Prostate gland (tissue), 2 donors: ENCODE measurements around the gene HCFC1. TPM values are rescaled to one million over a fixed set of nuclear protein-coding genes. Genes with fewer than 3 reads are reported as not detected.

Experiments
- DNase-seq: peaks from one replicate; pipeline ENCODE4 v3.0.0-alpha.2; 2019; ENCODE audit warnings: low spot score
- H3K27ac ChIP-seq, 2 donors: fragments of 200-600 bp; sonication (generic); 2 replicates each; pipeline ENCODE4 v1.5.1; 2017 to 2019
- H3K27me3 ChIP-seq: fragments of 200-600 bp; sonication (generic); replicated peaks from 2 replicates; pipeline ENCODE4 v1.5.1; 2019; ENCODE audit not compliant: insufficient read depth
- H3K36me3 ChIP-seq, 2 donors: fragments of 200-600 bp; sonication (generic); 1 replicate in 1 of 2; 2 replicates in 1 of 2; pipeline versions ENCODE4 v1.5.1 to v1.8.1; 2017 to 2019
- H3K4me1 ChIP-seq: fragments of 200-600 bp; sonication (generic); replicated peaks from 2 replicates; pipeline ENCODE4 v1.5.1; 2019
- H3K4me3 ChIP-seq, 2 donors: fragments of 200-600 bp; sonication (generic); 2 replicates each; pipeline ENCODE4 v1.5.1; 2017 to 2019
- H3K9me3 ChIP-seq: fragments of 200-600 bp; sonication (generic); 2 replicates; pipeline ENCODE4 v1.5.1; 2017
- POLR2A ChIP-seq: fragments of 450-650 bp; IDR thresholded peaks from one replicate; pipeline ENCODE4 v1.6.1; 2016; ENCODE audit warnings: antibody characterized with exemption, mild to moderate bottlenecking
- POLR2AphosphoS5 ChIP-seq: sonication (generic); formaldehyde crosslinking; IDR thresholded peaks from one replicate; pipeline ENCODE4 v1.6.1; 2017; ENCODE audit warnings: antibody characterized with exemption
- WGBS: methylation state at CpG from one replicate; pipeline ENCODE4 v1.1.5; 2018; 5-methylcytosine and 5-hydroxymethylcytosine counted together
- intact Hi-C: fragments of 100-400 bp; cut with DNase I; formaldehyde crosslinking; loops from one replicate; pipeline ENCODE4 v1.14.2; 2022
- total RNA-seq, 2 donors: library from RNA; depleted of rRNA; stranded (reverse); fragments of >200 nt; gene quantifications; one replicate each; pipeline ENCODE4 v1.1.0, GENCODE V29; 2016
- TF ChIP-seq, protein P1 (sequence below), 4 experiments: fragments of 200-600 bp in 2 of 4; fragments of 450-650 bp in 2 of 4; sonication (generic) in 2 of 4; IDR thresholded peaks; 1 replicate in 3 of 4; 2 replicates in 1 of 4; pipeline ENCODE4 v1.5.1; 2016 to 2019; ENCODE audit warnings: antibody characterized with exemption in 4 of 4, mild to moderate bottlenecking in 2 of 4, moderate library complexity in 2 of 4

Gene HCFC1
- total RNA-seq, 2 donors from 2014 or later, result 67.7 to 115 TPM

GRCh38 chrX:153924149-153924861, 47.3 kb downstream of the HCFC1 start:
- H3K27ac ChIP-seq, result no peak overlapping the region
- no peaks in the 10 kb centered on the region for H3K4me1 ChIP-seq
- H3K36me3 ChIP-seq, result no peaks in the 10 kb centered on the region
- no peaks in the 10 kb centered on the region for H3K9me3 ChIP-seq
- no peak overlapping the region for H3K4me3 ChIP-seq
- TF ChIP-seq, protein P1, sequence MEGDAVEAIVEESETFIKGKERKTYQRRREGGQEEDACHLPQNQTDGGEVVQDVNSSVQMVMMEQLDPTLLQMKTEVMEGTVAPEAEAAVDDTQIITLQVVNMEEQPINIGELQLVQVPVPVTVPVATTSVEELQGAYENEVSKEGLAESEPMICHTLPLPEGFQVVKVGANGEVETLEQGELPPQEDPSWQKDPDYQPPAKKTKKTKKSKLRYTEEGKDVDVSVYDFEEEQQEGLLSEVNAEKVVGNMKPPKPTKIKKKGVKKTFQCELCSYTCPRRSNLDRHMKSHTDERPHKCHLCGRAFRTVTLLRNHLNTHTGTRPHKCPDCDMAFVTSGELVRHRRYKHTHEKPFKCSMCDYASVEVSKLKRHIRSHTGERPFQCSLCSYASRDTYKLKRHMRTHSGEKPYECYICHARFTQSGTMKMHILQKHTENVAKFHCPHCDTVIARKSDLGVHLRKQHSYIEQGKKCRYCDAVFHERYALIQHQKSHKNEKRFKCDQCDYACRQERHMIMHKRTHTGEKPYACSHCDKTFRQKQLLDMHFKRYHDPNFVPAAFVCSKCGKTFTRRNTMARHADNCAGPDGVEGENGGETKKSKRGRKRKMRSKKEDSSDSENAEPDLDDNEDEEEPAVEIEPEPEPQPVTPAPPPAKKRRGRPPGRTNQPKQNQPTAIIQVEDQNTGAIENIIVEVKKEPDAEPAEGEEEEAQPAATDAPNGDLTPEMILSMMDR (IDR thresholded peaks at IDR 0.05), result no peak
- H3K27me3 ChIP-seq, result no peaks in the 10 kb centered on the region
- 21% methylated on average over 14 of the region's 14 CpGs for WGBS
- DNase-seq, result no peak
- intact Hi-C loops, result no loop called here

DNA sequence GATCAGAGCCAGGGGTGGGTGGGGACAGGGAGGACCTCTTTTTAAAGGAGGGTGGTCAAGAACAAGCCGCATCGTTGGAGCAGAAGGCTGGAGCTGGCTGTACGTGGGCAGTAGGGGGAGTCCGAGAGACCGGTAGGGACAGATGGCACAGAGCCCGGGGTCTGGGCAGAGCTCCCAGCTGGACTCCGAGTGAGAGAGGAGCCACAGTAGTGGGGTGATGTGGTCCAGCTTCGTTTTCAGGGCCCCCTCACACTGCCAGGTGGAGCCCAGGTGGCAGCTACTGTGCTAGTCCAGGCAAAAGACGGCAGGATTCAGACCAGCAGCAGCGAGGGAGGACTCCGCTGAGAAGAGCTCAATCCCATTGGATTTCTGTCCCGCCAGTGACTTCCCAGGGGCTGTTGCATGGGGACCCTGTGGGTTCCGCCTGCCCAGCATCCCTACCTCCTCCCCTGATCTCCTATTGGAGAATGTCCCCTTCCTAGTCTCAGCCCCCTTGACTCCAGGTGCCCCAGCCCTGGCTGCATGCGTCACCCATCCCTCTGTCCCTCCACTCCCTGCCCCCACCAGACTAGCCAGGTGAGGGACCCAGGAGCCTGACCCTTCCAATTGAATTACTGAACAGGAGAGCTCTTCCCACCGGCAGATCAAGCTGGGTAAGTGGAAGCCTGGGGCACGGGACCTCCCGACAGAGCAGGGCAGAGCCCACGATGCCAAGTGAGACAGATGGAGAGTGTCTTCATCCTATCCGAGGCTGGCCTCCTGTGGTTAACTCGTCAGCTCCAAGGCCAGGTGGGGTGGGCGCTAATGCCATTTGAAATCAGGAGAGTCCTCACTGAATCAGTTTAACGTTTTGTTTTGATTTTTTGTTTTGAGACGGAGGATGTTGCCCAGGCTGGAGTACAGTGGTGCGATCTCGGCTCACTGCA, 48.4 kb downstream of the HCFC1 start:
- 42% methylated on average over 25 of the region's 25 CpGs for WGBS
- H3K4me3 ChIP-seq, result no peak overlapping the region
- peak; percentile 65 for DNase-seq
- intact Hi-C loops, result no loop called here
- no peaks in the 10 kb centered on the region for H3K4me1 ChIP-seq
- no peaks in the 10 kb centered on the region for H3K36me3 ChIP-seq
- H3K27me3 ChIP-seq, result no peaks in the 10 kb centered on the region
- H3K27ac ChIP-seq, result no peak overlapping the region
- TF ChIP-seq POLR2A, result no peak
- TF ChIP-seq, protein P1 (IDR thresholded peaks at IDR 0.05), result peak in 3 of 4 experiments; percentile 19 to 44 (median 36)
- peak; percentile 20 for TF ChIP-seq POLR2AphosphoS5
- no peaks in the 10 kb centered on the region for H3K9me3 ChIP-seq

DNA sequence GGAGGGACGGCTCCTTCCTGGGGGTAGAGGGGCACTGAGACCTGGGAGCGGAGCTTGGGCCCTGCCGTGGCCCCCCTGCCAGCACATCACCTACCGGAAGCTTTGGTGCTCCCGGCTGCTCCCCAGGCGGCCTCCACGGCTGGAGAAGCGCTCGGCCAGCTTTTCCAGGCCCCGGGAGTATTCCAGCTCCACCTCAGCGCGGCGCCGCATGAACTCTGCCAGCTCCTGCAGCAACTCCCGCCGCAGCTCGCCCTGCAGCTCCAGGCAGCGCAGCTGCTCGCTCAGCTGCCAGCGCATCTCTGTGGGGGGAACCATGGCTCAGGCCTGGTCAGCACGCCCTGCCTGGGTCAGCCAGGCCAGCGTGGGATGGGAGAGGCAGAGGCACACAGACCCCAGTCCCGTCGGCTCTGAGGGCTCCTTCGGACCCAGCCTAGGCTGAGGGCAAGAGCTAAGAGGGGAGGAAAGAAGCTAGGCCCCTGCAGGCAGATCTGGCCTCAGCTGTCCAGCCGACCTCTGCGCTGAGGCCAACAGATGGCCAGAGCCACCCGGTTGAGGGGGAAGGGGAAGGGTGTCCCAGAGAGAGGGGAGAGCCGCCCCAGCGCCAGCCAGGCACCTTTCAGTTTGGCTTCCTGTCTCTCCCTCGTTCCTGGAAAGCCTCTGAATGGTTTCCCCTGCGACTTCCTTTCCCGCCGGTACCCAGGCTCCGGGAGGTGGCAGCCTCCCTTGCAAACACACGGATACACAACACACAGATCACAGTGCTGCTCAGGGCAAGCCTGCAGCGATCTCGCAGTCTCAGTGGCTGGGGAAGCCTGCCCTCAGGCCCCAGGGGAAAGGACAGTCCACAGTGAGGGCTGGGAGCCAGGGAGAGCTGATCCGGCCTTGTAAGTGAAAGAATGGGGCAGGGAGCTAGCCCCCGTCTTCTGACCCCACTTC, 49.8 kb downstream of the HCFC1 start:
- Histone ChIP-seq H3K9me3 (no peaks in the 10 kb centered on the region), H3K4me3 (no peak overlapping the region), H3K27ac (no peak overlapping the region), H3K27me3 (no peaks in the 10 kb centered on the region), H3K4me1 (no peaks in the 10 kb centered on the region), H3K36me3 (no peaks in the 10 kb centered on the region)
- intact Hi-C loops, result no loop called here
- WGBS, result 61% methylated on average over 23 of the region's 40 CpGs
- TF ChIP-seq POLR2AphosphoS5 (no peak), POLR2A (no peak)
- TF ChIP-seq, protein P1 (IDR thresholded peaks at IDR 0.05), result no peak
- no peak for DNase-seq

DNA sequence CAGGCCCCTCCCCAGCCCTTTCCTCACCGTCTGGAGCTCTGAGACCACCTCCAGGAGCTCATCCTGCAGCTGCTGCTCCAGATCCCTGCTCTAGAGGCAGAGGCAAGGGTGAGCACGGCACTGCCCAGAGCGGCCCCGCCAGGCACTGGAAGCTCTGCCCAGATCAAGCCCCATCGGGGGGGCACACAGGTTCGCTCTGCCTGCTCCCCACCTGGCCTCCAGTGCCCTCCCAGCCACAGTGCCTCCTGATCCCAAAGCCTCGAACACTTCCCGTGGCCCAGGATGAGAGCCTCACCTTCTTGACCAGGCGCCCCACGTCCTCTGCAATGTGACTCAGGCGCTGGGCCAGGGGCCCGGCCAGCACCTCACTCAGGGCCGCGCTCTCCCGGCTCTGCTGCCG, 50.5 kb downstream of the HCFC1 start:
- WGBS, result 50% methylated on average over 1 of the region's 16 CpGs
- H3K36me3 ChIP-seq, result no peaks in the 10 kb centered on the region
- no peaks in the 10 kb centered on the region for H3K27me3 ChIP-seq
- TF ChIP-seq POLR2AphosphoS5 (no peak), POLR2A (no peak)
- TF ChIP-seq, protein P1 (IDR thresholded peaks at IDR 0.05), result no peak
- H3K9me3 ChIP-seq, result no peaks in the 10 kb centered on the region
- DNase-seq, result no peak
- H3K4me1 ChIP-seq, result no peaks in the 10 kb centered on the region
- intact Hi-C loops, result no loop called here
- no peak overlapping the region for H3K4me3 ChIP-seq
- no peak overlapping the region for H3K27ac ChIP-seq
